NCI-H2029 (cell line): ENCODE measurements around the gene KLHDC10.
"Not testable (repeated sequence)": the region's sequence is repeated elsewhere in the genome, so short reads cannot be mapped to it uniquely, and the experiment has no call there.

Experiments used
- DNase-seq: peaks from one replicate; lab custom pipeline; 2025; lab: John Stamatoyannopoulos, UW

KLHDC10 gene

GRCh38 chr7:130141884-130142653, 71.7 kb downstream of the KLHDC10 start:
- no peak for DNase-seq

- DNase-seq, result no peak
These were observed 72.5 kb downstream of the KLHDC10 start for GRCh38 chr7:130142654-130143333.

- no peak for DNase-seq
These were observed 73.0 kb downstream of the KLHDC10 start for GRCh38 chr7:130143334-130143732.

GRCh38 chr7:130143986-130144311, 73.6 kb downstream of the KLHDC10 start:
- no peak for DNase-seq

- no peak for DNase-seq
These were observed 74.2 kb downstream of the KLHDC10 start for GRCh38 chr7:130144312-130145171.

- DNase-seq, result no peak
These were observed 75.2 kb downstream of the KLHDC10 start for GRCh38 chr7:130145424-130146100.

GRCh38 chr7:130146142-130146541, 75.8 kb downstream of the KLHDC10 start:
- DNase-seq, result not testable (repeated sequence)

- DNase-seq, result no peak
These were observed 76.5 kb downstream of the KLHDC10 start for GRCh38 chr7:130146693-130147405.

GRCh38 chr7:130147710-130148325, 77.5 kb downstream of the KLHDC10 start:
- no peak for DNase-seq

GRCh38 chr7:130148561-130148960, 78.2 kb downstream of the KLHDC10 start:
- DNase-seq, result no peak

- peak; percentile 94 for DNase-seq
These were observed 79.2 kb downstream of the KLHDC10 start for GRCh38 chr7:130149281-130150139.

- no peak for DNase-seq
These were observed 80.3 kb downstream of the KLHDC10 start for GRCh38 chr7:130150587-130150986.

- DNase-seq, result no peak
These were observed 81.5 kb downstream of the KLHDC10 start for GRCh38 chr7:130151591-130152492.

GRCh38 chr7:130152493-130153210, 82.3 kb downstream of the KLHDC10 start:
- DNase-seq, result no peak

GRCh38 chr7:130153211-130153908, 83.0 kb downstream of the KLHDC10 start:
- no peak for DNase-seq

GRCh38 chr7:130154131-130154500, 83.8 kb downstream of the KLHDC10 start:
- DNase-seq, result peak; percentile 69

GRCh38 chr7:130154501-130155317, 84.4 kb downstream of the KLHDC10 start:
- peak; percentile 88 for DNase-seq
